ENCODE data around the gene CC2D1A. TPM values are rescaled to one million over a fixed set of nuclear protein-coding genes. Genes with fewer than 3 reads are reported as not detected.

The CC2D1A gene
- total RNA-seq, 4 donors from 2014 or later, result 29.3 to 36.4 (median 31.3) TPM

DNA sequence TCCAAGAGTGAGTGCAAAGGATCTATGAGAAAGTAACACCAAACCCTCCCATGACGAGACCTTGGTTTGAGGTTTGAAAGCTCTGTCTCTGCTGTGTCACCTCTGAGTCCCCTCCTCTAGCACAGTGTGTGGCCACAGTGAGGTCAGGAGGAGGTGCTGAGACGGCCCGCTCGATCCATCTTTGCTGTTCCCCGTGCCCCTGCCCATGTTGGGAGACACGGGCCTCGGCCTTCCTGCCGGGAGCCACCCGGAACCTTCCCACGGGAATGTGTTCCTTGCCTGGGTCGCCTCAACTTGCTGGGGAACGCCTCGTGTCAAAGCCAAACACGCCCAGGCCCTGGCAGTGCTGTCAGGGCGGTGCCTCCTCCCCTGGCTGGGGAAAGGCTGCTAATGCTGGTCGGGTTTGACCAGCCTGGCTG, 19.0 kb upstream of the CC2D1A start:
- intact Hi-C loops (cut with DNase I), result no loop called here
- 74 to 85% methylated on average over 8 to 16 of the region's 16 CpGs for WGBS, 2 donors
- no peak for TF ChIP-seq POLR2A (IDR thresholded peaks at IDR 0.05)
- no peak for DNase-seq
- Histone ChIP-seq H3K27ac (no peak overlapping the region), H3K4me1 (peaks cover 0 to 14% of the 10 kb centered on the region in 2 donors), H3K9me3 (no peaks in the 10 kb centered on the region), H3K27me3 (no peaks in the 10 kb centered on the region), H3K4me3 (replicated peaks in 1 of 3) (no peak overlapping the region), H3K36me3 (no peaks in the 10 kb centered on the region)

DNA sequence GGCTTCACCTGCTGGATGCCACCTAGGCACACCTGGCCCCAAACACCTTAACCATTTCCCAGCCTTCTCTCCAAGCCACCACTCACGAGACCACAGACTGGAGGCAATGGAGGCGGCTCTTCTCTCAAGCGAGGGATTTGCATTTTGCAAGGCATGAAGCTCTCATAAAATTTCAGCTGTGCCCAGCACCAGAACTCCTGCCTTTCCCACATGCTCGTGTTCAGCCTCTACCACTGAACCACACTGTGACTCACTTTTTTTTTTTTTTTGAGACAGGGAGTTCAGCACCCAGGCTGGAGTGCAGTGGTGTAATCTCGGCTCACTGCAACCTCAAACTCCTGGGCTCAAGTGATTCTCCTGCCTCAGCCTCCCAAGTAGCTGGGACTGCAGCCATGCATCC, 18.5 kb upstream of the CC2D1A start:
- Histone ChIP-seq H3K27ac (no peak overlapping the region), H3K36me3 (no peaks in the 10 kb centered on the region), H3K27me3 (no peaks in the 10 kb centered on the region), H3K4me1 (peaks cover 0 to 12% of the 10 kb centered on the region in 2 donors), H3K4me3 (replicated peaks in 1 of 3) (no peak overlapping the region), H3K9me3 (no peaks in the 10 kb centered on the region)
- DNase-seq, result no peak
- WGBS, 2 donors, result 82 to 85% methylated on average over 5 of the region's 5 CpGs
- intact Hi-C loops (cut with DNase I), result no loop called here
- no peak for TF ChIP-seq POLR2A (IDR thresholded peaks at IDR 0.05)
- TF ChIP-seq, protein P1, sequence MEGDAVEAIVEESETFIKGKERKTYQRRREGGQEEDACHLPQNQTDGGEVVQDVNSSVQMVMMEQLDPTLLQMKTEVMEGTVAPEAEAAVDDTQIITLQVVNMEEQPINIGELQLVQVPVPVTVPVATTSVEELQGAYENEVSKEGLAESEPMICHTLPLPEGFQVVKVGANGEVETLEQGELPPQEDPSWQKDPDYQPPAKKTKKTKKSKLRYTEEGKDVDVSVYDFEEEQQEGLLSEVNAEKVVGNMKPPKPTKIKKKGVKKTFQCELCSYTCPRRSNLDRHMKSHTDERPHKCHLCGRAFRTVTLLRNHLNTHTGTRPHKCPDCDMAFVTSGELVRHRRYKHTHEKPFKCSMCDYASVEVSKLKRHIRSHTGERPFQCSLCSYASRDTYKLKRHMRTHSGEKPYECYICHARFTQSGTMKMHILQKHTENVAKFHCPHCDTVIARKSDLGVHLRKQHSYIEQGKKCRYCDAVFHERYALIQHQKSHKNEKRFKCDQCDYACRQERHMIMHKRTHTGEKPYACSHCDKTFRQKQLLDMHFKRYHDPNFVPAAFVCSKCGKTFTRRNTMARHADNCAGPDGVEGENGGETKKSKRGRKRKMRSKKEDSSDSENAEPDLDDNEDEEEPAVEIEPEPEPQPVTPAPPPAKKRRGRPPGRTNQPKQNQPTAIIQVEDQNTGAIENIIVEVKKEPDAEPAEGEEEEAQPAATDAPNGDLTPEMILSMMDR (IDR thresholded peaks at IDR 0.05), result no peak

DNA sequence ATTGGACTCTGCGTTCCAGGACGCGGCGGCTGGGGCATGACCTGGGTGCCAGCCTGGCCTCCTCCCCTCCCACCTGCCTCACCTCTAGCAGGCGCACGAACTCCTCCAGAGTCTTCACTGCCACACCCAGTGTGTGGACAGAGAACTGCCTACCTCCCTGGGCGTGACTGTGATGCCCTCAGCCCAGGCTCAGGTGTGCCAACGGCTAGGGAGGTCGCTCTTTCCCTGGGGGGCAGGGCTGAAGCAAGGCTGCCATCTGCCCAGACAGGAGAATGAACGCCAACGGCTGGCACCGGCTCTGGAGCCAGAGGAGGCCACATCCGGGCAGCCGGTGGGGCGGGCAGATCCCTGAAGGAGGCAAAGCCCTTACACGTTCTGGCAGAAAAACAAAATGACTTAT, 17.7 kb upstream of the CC2D1A start:
- Histone ChIP-seq H3K4me3 (replicated peaks in 1 of 3) (no peak overlapping the region), H3K27me3 (no peaks in the 10 kb centered on the region), H3K36me3 (no peaks in the 10 kb centered on the region), H3K4me1 (peaks cover 0 to 12% of the 10 kb centered on the region in 2 donors), H3K27ac (no peak overlapping the region), H3K9me3 (no peaks in the 10 kb centered on the region)
- TF ChIP-seq, protein P1 (IDR thresholded peaks at IDR 0.05), result no peak
- no peak for TF ChIP-seq POLR2A (IDR thresholded peaks at IDR 0.05)
- DNase-seq, result no peak
- 91 to 95% methylated on average over 13 to 14 of the region's 16 CpGs for WGBS, 2 donors
- intact Hi-C loops (cut with DNase I), result no loop called here

DNA sequence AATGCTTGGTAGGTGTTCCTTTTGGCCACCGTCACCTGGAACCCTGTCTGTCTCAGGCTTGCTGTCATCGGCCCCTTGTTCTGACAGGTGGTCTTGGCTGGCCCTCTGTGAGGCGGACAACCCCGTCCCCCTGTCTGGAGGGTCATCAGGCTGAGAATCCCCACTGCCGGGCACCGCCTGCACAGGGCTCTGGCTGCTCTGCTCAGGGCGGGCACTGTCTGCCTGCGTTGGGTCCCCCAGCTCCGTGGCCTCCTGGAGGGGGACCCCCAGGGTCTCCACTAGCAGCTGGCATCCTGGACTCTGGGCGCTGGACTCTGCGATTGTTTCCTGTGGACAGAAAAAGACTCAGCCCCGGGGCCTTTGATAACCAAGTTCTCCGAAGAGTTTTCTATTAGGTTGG, 15.9 kb upstream of the CC2D1A start:
- H3K4me1 ChIP-seq, result peaks cover 0 to 6% of the 10 kb centered on the region in 2 donors
- intact Hi-C loops (cut with DNase I), result no loop called here
- H3K27me3 ChIP-seq, result no peaks in the 10 kb centered on the region
- DNase-seq, result no peak
- H3K4me3 ChIP-seq (replicated peaks in 1 of 3), result no peak overlapping the region
- H3K27ac ChIP-seq, result no peak overlapping the region
- no peaks in the 10 kb centered on the region for H3K9me3 ChIP-seq
- 87 to 92% methylated on average over 4 to 12 of the region's 13 CpGs for WGBS, 2 donors
- no peaks in the 10 kb centered on the region for H3K36me3 ChIP-seq
- TF ChIP-seq, protein P1 (IDR thresholded peaks at IDR 0.05), result no peak
- TF ChIP-seq POLR2A (IDR thresholded peaks at IDR 0.05), result no peak

DNA sequence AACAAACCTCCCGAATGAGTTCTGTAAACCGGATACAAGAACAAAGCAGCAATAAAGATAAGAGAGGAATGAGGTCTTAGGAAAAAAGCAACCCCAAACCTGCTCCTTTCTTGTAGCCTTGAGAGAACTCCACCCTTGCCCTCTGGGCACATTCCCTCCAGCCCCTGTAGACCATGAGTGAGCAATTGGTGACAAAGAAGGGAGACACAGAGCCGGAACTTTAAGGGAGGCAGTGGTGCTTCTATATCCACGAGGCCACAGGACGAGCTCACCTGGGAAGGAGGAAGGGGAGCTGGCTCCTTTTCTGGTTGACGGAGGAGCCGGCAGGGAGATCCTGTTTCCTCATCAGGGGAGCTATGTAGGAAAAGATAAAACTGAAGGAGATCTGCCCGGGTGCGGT, 13.1 kb upstream of the CC2D1A start:
- intact Hi-C loops (cut with DNase I), result no loop called here
- H3K4me1 ChIP-seq, result no peaks in the 10 kb centered on the region
- H3K27me3 ChIP-seq, result no peaks in the 10 kb centered on the region
- H3K9me3 ChIP-seq, result no peaks in the 10 kb centered on the region
- WGBS, 2 donors, result 81 to 87% methylated on average over 9 of the region's 9 CpGs
- H3K27ac ChIP-seq, result no peak overlapping the region
- no peak for DNase-seq
- H3K36me3 ChIP-seq, result no peaks in the 10 kb centered on the region
- TF ChIP-seq POLR2A (IDR thresholded peaks at IDR 0.05), result no peak
- TF ChIP-seq, protein P1 (IDR thresholded peaks at IDR 0.05), result no peak
- no peak overlapping the region for H3K4me3 ChIP-seq (replicated peaks in 1 of 3)

DNA sequence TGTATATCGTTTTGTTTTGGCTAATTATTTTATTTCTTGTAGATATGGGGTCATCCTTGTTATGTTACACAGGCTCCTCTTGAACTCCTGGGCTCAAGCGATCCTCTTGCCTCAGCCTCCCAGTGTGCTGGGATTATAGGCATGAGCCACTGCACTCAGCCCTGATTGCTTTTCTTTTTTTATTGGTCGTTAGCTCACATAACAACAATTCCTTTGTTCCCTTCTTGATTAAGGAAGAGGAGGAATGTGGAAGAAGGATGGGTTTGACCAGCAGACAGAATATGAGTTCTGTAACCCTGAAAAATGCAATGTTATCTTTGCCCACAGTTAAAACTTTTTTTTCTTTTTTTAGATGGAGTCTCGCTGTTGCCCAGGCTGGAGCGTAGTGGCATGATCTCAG, 11.4 kb upstream of the CC2D1A start:
- DNase-seq, result no peak
- Histone ChIP-seq H3K27me3 (no peaks in the 10 kb centered on the region), H3K4me1 (no peaks in the 10 kb centered on the region), H3K27ac (no peak overlapping the region), H3K4me3 (replicated peaks in 1 of 3) (no peak overlapping the region), H3K9me3 (no peaks in the 10 kb centered on the region), H3K36me3 (no peaks in the 10 kb centered on the region)
- WGBS, 2 donors, result 85 to 86% methylated on average over 5 of the region's 5 CpGs
- no peak for TF ChIP-seq POLR2A (IDR thresholded peaks at IDR 0.05)
- TF ChIP-seq, protein P1 (IDR thresholded peaks at IDR 0.05), result no peak
- intact Hi-C loops (cut with DNase I), result no loop called here
